PC-3 (cell line): Measurements from ENCODE around the gene UROC1.

Source experiments
- EZH2 ChIP-seq: fragments of 300-600 bp; sonication (generic); IDR thresholded peaks from one replicate; pipeline ENCODE4 v1.6.1; 2017; ENCODE audit warnings: antibody characterized with exemption, mild to moderate bottlenecking, low read length; ENCODE audit not compliant: unreplicated experiment
- EZH2phosphoT487 ChIP-seq: fragments of 300-600 bp; sonication (generic); IDR thresholded peaks from 2 replicates; pipeline ENCODE4 v1.6.1; 2018; ENCODE audit warnings: mild to moderate bottlenecking, antibody characterized with exemption, low read length, borderline replicate concordance
- TF ChIP-seq, protein P1 (sequence below): fragments of 300-600 bp; sonication (generic); conservative IDR thresholded peaks from 2 replicates; pipeline ENCODE4 v1.5.1; 2017; ENCODE audit warnings: antibody characterized with exemption, low read depth, mild to moderate bottlenecking, low read length

DNA sequence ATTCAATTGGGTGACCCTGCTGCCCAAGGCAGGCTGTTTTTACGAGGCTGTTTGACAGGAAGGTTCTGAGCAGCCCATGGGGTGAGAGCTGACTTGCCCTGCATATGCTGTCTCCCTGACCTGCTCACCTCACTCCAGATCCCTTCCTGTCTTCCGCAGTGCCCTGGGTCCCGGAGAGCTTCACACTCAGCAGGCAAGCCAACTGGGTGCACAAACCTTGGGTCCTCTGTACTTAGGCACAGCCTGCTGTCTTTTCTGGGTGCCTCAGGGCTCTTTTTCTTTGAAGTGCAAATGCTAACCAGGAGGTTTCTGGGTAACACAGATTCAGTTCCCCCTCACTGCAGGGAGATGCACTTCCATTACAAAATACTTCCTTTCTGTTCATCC is 74.7 kb downstream of the UROC1 start:
- TF ChIP-seq, protein P1, sequence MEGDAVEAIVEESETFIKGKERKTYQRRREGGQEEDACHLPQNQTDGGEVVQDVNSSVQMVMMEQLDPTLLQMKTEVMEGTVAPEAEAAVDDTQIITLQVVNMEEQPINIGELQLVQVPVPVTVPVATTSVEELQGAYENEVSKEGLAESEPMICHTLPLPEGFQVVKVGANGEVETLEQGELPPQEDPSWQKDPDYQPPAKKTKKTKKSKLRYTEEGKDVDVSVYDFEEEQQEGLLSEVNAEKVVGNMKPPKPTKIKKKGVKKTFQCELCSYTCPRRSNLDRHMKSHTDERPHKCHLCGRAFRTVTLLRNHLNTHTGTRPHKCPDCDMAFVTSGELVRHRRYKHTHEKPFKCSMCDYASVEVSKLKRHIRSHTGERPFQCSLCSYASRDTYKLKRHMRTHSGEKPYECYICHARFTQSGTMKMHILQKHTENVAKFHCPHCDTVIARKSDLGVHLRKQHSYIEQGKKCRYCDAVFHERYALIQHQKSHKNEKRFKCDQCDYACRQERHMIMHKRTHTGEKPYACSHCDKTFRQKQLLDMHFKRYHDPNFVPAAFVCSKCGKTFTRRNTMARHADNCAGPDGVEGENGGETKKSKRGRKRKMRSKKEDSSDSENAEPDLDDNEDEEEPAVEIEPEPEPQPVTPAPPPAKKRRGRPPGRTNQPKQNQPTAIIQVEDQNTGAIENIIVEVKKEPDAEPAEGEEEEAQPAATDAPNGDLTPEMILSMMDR, result no peak
- TF ChIP-seq EZH2, result no peak
- TF ChIP-seq EZH2phosphoT487, result no peak
